ENCODE data around the gene RAP1GAP2.

The RAP1GAP2 gene

DNA sequence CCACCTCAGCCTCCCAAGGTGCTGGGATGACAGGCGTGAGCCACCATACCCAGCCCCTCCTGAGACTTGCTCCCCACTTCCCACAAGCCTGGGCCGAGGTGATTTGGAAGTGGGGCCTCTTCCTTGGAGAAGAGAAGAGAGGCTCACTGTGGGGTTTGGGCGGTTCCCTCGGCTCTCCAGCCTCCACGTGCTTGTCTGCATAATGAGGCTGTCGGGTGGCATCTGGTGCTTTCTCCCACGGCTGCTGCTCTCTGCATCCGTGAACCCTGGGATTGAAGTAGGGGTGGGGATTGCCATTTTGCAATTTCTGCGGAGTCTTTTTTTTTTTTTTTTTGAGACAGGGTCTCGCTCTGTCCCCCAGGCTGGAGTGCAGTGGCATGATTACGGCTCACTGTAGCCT is 101.4 kb downstream of the RAP1GAP2 start:
- TF ChIP-seq, protein P1, sequence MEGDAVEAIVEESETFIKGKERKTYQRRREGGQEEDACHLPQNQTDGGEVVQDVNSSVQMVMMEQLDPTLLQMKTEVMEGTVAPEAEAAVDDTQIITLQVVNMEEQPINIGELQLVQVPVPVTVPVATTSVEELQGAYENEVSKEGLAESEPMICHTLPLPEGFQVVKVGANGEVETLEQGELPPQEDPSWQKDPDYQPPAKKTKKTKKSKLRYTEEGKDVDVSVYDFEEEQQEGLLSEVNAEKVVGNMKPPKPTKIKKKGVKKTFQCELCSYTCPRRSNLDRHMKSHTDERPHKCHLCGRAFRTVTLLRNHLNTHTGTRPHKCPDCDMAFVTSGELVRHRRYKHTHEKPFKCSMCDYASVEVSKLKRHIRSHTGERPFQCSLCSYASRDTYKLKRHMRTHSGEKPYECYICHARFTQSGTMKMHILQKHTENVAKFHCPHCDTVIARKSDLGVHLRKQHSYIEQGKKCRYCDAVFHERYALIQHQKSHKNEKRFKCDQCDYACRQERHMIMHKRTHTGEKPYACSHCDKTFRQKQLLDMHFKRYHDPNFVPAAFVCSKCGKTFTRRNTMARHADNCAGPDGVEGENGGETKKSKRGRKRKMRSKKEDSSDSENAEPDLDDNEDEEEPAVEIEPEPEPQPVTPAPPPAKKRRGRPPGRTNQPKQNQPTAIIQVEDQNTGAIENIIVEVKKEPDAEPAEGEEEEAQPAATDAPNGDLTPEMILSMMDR (IDR thresholded peaks at IDR 0.05; ENCODE audit: extremely low read depth, missing control alignments), result no peak
- DNase-seq (ENCODE audit: low spot score), result no peak

DNA sequence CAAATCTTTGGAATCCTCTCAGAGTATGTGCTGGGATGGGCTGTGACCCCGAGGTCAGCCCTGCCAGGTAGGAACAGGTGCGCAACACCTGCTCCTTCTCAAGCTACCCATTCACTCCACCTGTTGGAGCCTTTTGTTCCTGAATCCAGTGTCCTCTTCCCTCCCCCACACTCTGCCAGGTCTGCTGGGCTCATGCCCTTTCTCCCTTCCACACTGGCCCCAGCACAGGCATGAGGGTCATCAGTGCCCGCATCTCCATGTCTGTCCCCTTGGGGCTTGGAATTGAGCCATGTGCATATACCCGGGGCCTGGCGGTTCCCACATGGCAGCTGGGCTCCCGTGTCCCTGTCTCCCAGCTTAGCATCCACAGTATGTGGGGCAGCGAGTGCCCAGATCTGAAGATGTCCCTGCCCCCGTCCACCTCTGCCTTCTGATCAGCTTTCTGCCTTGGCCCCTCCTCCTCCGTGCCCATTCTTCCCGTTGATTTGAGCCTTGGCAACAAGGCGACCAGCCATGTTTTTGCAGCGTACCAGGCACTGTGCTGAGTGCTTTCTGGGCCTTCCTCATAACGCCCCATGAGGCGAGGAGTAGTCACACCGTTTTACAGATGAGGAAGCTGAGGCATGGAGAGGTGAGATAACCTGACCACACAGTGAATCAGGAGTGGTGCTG is 102.2 kb downstream of the RAP1GAP2 start:
- no peak for DNase-seq (ENCODE audit: low spot score)
- TF ChIP-seq, protein P1 (IDR thresholded peaks at IDR 0.05; ENCODE audit: extremely low read depth, missing control alignments), result no peak

DNA sequence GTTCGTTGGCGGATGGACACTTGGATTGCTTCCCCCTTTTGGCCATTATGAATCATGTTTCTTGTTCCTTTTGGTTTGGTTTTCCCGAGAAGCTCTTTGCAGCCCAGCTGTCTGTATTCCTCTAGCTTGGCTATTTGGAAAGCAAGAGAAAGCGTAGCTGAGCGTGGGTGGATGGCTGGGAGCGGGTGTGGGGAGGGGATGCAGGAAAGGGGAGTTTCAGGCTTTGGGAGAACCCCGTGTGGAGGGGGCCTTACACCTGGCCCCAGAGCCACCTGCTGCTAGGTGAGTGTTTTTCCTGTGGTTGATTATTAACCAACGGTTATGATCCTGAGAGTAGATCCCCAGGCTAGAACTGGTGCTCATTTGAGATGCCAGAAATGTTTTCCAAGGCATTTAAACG is 103.7 kb downstream of the RAP1GAP2 start:
- TF ChIP-seq, protein P1 (IDR thresholded peaks at IDR 0.05; ENCODE audit: extremely low read depth, missing control alignments), result no peak
- no peak for DNase-seq (ENCODE audit: low spot score)

DNA sequence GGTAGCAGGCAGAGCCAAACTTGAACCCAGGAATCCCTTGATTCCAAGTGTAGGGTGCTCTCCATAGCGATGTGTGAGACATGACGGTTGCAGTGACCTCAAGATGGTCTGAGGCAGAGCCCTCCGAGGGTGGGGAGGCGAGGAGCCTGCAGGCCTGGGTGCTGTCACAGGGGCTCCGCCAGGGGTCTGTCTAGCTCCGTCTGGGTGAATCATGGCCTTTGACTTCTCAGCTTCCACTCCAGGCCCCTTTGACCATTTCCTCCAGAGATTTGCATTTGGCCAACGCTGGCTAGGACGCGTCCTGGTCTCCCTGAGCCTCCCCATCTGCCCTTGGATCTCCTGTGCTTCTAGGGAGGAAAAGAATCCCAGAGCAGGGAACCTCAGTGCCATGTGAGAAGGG is 104.6 kb downstream of the RAP1GAP2 start:
- no peak for DNase-seq (ENCODE audit: low spot score)
- TF ChIP-seq, protein P1 (IDR thresholded peaks at IDR 0.05; ENCODE audit: extremely low read depth, missing control alignments), result no peak

DNA sequence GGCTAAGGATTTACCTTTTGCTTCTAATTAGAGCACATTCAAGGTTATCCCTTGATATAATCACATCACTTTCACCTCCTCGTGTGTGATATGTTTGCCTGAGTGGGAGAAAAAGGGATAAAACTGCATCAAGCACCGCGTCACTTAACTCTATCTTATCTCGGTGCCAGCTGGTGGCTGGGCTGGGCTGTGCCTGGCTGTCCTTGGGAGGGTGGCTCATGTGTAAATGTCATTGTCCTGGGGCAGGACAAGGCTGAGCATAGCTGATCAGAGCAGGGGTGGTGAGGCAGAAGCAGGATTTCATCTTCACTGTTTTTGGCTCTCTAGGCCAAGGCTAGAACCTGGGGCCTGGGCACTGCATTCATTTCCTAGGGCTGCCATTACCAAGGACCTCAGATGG is 105.3 kb downstream of the RAP1GAP2 start:
- DNase-seq (ENCODE audit: low spot score), result no peak
- TF ChIP-seq, protein P1 (IDR thresholded peaks at IDR 0.05; ENCODE audit: extremely low read depth, missing control alignments), result no peak

DNA sequence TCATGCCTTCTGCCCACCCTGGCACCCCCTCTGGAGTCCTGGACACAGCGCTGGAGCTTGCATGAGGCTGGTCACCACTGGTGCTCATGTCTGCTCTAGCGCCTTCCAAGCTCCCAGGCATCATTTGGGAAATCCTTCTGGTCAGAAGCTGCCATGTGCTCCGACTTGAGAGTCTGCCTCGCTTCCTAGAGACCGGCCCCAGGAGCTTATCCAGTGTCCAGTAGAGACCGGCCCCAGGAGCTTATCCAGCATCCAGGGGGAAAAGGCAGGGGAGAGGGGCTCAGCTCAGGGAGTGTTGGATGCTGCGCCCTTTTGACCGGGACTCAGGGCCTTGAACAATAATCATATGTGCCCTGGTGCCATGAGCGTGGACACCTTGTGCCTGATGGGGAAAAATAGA is 106.3 kb downstream of the RAP1GAP2 start:
- TF ChIP-seq, protein P1 (IDR thresholded peaks at IDR 0.05; ENCODE audit: extremely low read depth, missing control alignments), result no peak

DNA sequence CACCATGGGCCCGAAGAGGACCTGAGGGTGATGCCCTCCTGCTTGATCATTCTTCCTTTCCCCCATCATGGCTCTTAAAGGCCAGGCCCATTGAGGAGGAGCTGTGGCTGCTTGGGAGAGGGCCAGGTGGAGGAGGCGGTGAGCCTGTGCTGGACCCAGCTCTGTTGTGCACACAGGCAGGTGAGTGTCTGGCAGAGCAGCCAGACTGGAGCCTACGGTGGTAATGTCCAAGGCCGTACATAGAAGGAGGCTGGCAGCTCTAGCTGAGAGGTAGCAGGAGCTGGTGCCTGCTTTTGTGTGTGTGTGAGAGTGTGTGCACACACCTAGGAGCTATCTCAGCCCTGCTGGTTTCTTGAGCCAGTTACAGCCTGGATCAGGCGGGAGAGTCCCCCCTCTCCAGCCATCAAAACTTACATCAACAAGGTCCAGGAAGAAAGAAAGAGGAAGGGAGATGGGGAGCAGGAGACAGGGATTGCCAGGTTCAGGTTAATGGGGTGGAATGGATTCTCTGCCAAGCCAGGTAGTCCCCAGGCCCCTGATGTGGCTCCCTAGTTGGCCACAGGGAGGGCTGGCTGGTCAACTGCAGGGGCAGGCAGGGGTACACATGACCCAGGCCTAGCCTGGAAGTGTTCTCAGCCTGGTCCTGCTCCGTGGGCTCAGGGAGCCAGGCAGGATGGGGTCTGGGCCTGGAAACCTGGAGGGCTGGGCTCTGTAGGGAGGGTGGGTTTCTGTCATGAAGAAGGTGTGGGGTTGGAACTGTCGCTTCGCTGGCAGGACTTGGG is 107.1 kb downstream of the RAP1GAP2 start:
- no peak for DNase-seq (ENCODE audit: low spot score)
- TF ChIP-seq, protein P1 (IDR thresholded peaks at IDR 0.05; ENCODE audit: extremely low read depth, missing control alignments), result no peak

More for the DNA sequence above, 106.3 kb downstream of the RAP1GAP2 start:
- DNase-seq (ENCODE audit: low spot score), result no peak
